Kidney glomerular epithelial cell (primary cell): ENCODE results near the gene SLC7A4.
A peak's percentile ranks its signal among the peaks of the same experiment; 100 is the strongest.
"Not testable (repeated sequence)": the region's sequence is repeated elsewhere in the genome, so short reads cannot be mapped to it uniquely, and the experiment has no call there.

ENCODE experiments used
- DNase-seq: peaks from one replicate; lab custom pipeline; 2025; lab: John Stamatoyannopoulos, UW

The SLC7A4 gene

GRCh38 chr22:21064917-21065864 lies 32.8 kb upstream of the SLC7A4 start:
- DNase-seq, result no peak

DNA sequence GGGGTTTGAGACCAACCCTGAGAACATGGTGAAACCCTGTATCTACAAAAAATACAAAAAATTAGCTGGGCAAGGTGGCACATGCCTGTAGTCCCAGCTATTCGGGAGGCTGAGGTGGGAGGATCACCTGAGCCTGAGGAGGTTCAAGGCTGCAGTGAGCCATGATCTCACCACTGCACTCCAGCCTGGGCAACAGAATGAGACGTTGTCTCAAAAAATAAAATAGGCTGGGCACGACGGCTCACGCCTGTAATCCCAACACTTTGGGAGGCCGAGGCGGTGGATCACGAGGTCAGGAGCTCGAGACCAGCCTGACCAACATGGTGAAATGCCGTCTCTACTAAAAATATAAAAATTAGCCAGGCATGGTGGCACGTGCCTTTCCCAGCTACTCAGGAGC lies 32.1 kb upstream of the SLC7A4 start:
- DNase-seq, result not testable (repeated sequence)

- not testable (repeated sequence) for DNase-seq
These were observed 29.4 kb upstream of the SLC7A4 start for GRCh38 chr22:21061660-21062321.

DNA sequence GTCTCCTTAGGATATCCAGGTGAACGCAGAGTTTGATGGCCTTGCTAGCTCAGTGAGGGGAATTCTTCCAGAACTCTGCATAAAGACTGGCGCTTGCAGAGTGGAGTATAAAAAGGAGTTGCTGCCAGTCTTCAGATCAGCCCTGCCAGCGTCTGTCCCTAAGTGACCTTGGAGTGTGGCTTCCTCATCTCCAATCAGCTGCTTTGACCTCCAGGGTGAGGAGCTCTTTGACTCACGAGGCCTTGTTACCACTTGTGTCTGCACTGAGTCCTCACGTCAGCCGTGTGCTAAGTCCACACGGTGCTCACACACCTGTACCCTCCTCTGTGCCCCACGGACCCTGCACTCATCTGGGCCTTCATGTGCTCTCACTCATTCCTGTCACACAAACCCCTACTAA lies 28.0 kb upstream of the SLC7A4 start:
- not testable (repeated sequence) for DNase-seq

DNA sequence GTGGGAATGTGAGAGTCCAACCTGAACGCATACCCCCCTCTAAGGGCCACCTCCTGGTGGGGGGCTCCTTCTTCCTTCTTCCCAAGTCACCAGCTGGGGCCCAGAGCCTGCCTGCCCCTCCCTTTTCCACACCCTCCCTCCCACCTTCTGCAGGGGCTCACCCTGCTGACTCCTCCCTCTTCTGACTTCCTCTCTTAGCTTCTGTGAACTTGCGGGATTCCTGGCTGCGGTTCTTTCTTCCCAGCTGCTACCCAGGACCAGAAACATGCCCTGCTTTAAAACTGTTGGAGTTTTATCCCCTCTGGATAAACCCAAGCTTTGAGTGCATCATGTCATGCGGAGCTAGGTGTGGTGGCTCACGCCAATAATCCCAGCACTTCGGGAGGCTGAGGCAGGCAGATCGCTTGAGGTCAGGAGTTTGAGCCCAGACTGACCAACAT lies 23.5 kb upstream of the SLC7A4 start:
- DNase-seq, result no peak

- no peak for DNase-seq
These were observed 23.1 kb upstream of the SLC7A4 start for GRCh38 chr22:21055564-21055834.

GRCh38 chr22:21054714-21055563 lies 22.6 kb upstream of the SLC7A4 start:
- no peak for DNase-seq

GRCh38 chr22:21054046-21054713 lies 21.8 kb upstream of the SLC7A4 start:
- no peak for DNase-seq

- DNase-seq, result no peak
These were observed 20.5 kb upstream of the SLC7A4 start for GRCh38 chr22:21052715-21053459.

- DNase-seq, result no peak
These were observed 19.6 kb upstream of the SLC7A4 start for GRCh38 chr22:21051831-21052400.

GRCh38 chr22:21051145-21051830 lies 18.9 kb upstream of the SLC7A4 start:
- no peak for DNase-seq

- DNase-seq, result not testable (repeated sequence)
These were observed 16.6 kb upstream of the SLC7A4 start for GRCh38 chr22:21048965-21049364.

GRCh38 chr22:21048448-21048847 lies 16.1 kb upstream of the SLC7A4 start:
- not testable (repeated sequence) for DNase-seq

DNA sequence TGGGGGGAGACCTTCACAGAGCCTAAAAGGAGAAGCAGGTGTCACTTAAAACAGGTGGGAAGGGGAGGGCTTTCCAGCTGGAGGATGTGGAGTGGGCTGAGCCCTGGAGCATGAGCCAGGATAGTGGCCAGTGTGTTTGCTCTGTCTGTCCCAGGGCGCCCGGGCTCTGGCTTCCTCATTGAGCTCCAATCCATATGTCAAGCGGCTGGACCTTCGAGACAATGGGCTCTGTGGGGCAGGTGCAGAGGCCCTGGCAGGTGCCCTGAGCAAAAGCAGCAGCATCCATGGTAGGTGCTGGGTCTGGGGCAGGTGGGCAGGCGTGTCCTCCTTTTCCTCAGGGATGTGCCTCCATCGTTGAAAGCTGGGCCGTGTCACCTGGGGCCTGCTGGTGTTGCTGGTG lies 15.4 kb upstream of the SLC7A4 start:
- no peak for DNase-seq

DNA sequence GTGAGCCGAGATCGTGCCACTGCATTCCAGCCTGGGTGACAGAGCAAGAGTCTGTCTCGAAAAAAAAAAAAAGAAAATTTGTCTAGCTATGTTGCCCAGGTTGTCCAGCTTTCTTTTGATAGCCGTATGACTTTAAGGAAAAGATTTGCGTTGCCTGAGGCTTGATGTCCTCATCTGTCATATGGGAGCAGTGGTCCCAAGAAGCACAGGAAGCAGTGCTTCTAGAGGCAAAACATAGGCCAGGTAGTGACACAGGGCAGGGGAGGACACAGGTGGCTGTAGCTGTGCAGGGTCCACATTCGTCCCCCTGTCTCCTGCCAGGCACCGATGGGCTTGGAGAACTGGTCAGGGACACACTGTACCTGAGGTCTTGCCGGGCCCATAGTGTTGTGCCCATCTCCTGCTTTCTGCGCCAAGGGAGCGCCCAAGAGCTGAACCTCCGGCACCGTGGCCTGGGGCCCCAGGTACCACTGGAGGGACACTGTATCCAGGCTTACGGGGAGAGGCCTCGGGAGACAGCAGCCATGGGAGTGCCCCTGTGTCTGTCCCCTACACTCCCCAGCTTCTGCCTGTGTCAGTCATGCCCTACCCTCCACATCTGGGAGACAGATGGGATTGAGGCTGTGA lies 14.8 kb upstream of the SLC7A4 start:
- DNase-seq, result no peak

DNA sequence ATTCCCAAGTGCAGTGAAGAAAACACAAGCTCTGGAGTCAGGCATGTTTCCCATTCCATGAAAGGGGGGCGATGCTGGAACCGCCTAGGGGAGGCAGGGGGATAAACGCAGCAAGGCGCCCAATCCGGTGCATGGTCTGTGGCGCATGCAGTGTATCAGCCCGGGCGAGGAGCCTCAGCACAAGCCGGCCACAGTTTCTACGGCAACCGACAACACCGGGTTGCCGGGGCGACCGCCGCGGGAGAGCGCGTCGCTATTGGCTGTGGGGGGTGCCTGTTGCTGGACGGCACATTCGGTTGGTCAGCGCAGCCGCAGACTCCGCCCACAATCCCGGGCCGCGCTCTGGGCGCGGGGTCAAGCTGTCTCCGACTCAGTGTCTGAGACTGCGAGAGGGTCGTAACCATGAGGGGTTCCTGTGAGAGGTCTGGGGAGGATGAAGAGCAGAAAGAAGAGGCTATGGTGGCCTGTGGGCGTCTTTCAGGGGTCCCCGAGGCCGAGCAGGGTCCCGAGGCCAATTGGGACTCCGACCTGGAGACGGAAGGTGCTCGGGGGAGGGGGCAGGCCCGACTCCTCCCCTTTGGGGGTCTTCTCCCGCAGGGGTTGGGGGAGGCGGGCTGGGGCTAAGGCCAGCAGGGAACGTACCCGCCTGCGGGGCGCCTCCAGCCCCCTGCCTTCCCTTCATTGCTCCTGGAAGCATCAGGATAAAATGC lies 13.4 kb upstream of the SLC7A4 start, which contains the start of gene LRRC74B:
Gene LRRC74B (plus strand): TSS at position 362 of the 710 bp plus-strand sequence. CDS start 41 bp downstream, at position 403.
- DNase-seq, result peak; percentile 81

DNA sequence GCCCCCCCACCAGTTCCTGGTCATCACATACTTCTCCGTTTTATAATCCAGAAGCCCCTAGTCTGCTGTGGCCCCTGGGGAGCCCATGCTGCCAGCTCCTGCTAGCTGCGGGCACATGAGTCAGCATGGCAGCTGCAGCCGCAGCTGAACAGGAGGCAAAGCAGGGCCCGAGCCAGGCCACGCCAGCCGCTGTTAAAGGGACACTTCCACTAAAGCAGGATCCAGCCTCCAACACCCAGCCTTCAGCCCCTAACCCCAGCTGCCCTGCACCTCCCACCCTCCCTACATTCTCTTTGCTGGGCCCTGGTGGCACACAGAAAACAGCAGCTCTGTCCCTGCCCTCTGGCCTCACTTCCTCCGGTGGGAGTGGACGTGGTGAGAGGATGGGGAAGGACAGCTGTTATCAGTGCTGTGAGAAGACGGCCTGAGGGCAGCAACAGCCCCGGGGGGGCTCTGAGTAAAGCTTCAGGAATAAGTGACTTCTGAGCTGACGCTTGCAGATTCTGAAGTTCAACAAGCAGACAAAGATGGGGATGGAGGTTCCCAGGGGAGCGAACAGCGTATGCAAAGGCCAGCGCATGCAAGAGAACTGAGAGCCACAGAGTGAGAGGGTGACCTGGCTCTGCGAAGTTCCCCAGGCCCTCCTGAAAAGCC lies 12.7 kb upstream of the SLC7A4 start:
- DNase-seq, result no peak

GRCh38 chr22:21043860-21044535 lies 11.6 kb upstream of the SLC7A4 start:
- no peak for DNase-seq
